ENCODE results near the gene LCP2. TPM values are rescaled to one million over a fixed set of nuclear protein-coding genes. Genes with fewer than 3 reads are reported as not detected.
A peak's percentile ranks its signal among the peaks of the same experiment; 100 is the strongest.

The LCP2 gene
- total and polyA plus RNA-seq, 7 experiments from 2014 or later: 189 to 414 (median 295) TPM

GRCh38 chr5:170315154-170315553 lies 17.6 kb upstream of the LCP2 start:
- Mint-ChIP-seq H3K9me3 (no peaks in the 10 kb centered on the region), H3K4me1 (peaks cover 42 to 91% (median 78%) of the 10 kb centered on the region in 7 donors), H3K36me3 (peaks cover 0 to 4% (median 0%) of the 10 kb centered on the region in 5 donors), H3K27me3 (peaks cover 0 to 3% (median 0%) of the 10 kb centered on the region in 5 donors), H3K27ac (peak overlapping the region in 7 of 9 donors; percentile 15 to 97 (median 59)), H3K4me3 (no peak overlapping the region)
- ATAC-seq: no peak
- Histone ChIP-seq H3K9me3 (ENCODE audit: control insufficient read depth in 2 of 3, low read length in 3 of 3) (no peaks in the 10 kb centered on the region), H3K4me3 (ENCODE audit: low read length) (no peak overlapping the region), H3K4me1 (ENCODE audit: control insufficient read depth in 2 of 2, insufficient read depth in 2 of 2, low read length in 2 of 2) (peaks cover 35 to 54% of the 10 kb centered on the region in 2 donors), H3K36me3 (ENCODE audit: control insufficient read depth in 2 of 3, insufficient read depth in 3 of 3, low read length in 3 of 3) (no peaks in the 10 kb centered on the region), H3K27me3 (ENCODE audit: control insufficient read depth in 2 of 2, insufficient read depth in 2 of 2, low read length in 2 of 2) (no peaks in the 10 kb centered on the region), H3K27ac (ENCODE audit: low read depth, low read length) (no peak overlapping the region)
- POLR2A ChIA-PET: interaction anchor here (3.4 to 39.5 kb wide), 3 partner anchors 10 to 25 kb away, joined by 23 to 1119 read pairs (median 51); partner anchors contain the start of gene LCP2
- CTCF ChIA-PET: interaction anchor here (0.7 to 2.9 kb wide), 4 partner anchors 15 to 40 kb away, joined by 3 to 13 read pairs (median 4); no protein-coding TSS in a partner anchor
- DNase-seq: no peak
- intact Hi-C loops (cut with micrococcal nuclease): no loop called here

- H3K4me1 Mint-ChIP-seq: peaks cover 47 to 91% (median 78%) of the 10 kb centered on the region in 7 donors
- no peak overlapping the region for H3K4me3 Mint-ChIP-seq
- H3K9me3 Mint-ChIP-seq: no peaks in the 10 kb centered on the region
- Histone ChIP-seq H3K4me3 (ENCODE audit: low read length) (no peak overlapping the region), H3K9me3 (ENCODE audit: control insufficient read depth in 2 of 3, low read length in 3 of 3) (no peaks in the 10 kb centered on the region), H3K36me3 (ENCODE audit: control insufficient read depth in 2 of 3, insufficient read depth in 3 of 3, low read length in 3 of 3) (no peaks in the 10 kb centered on the region), H3K27ac (ENCODE audit: low read depth, low read length) (peak overlapping the region; percentile 69), H3K27me3 (ENCODE audit: control insufficient read depth in 2 of 2, insufficient read depth in 2 of 2, low read length in 2 of 2) (no peaks in the 10 kb centered on the region), H3K4me1 (ENCODE audit: control insufficient read depth in 2 of 2, insufficient read depth in 2 of 2, low read length in 2 of 2) (peaks cover 34 to 57% of the 10 kb centered on the region in 2 donors)
- H3K27ac Mint-ChIP-seq: peak overlapping the region in 8 of 9 donors; percentile 6 to 97 (median 85)
- intact Hi-C loops (cut with micrococcal nuclease): no loop called here
- ATAC-seq: no peak
- peaks cover 0 to 3% (median 0%) of the 10 kb centered on the region in 5 donors for H3K36me3 Mint-ChIP-seq
- POLR2A ChIA-PET: interaction anchor here (1.3 to 39.5 kb wide), 6 partner anchors 11 to 69 kb away, joined by 3 to 1119 read pairs (median 22); partner anchors contain the start of gene LCP2
- DNase-seq: no peak
- H3K27me3 Mint-ChIP-seq: peaks cover 0 to 3% (median 0%) of the 10 kb centered on the region in 5 donors
- CTCF ChIA-PET: interaction anchor here (1.3 to 2.9 kb wide), 5 partner anchors 11 to 40 kb away, joined by 3 to 13 read pairs (median 5); partner anchors contain the start of gene LCP2
Measured at GRCh38 chr5:170314541-170315095, 17.0 kb upstream of the LCP2 start.

GRCh38 chr5:170313816-170314215 lies 16.2 kb upstream of the LCP2 start:
- peaks cover 43 to 91% (median 77%) of the 10 kb centered on the region in 7 donors for H3K4me1 Mint-ChIP-seq
- intact Hi-C loops (cut with micrococcal nuclease): loop anchor here (1.0 to 2.0 kb wide), 5 partner anchors 10 to 36 kb away; partner anchors contain the start of gene LCP2 (in 1 of the 2)
- Histone ChIP-seq H3K27me3 (ENCODE audit: control insufficient read depth in 2 of 2, insufficient read depth in 2 of 2, low read length in 2 of 2) (no peaks in the 10 kb centered on the region), H3K27ac (ENCODE audit: low read depth, low read length) (peak overlapping the region; percentile 69), H3K4me3 (ENCODE audit: low read length) (peak overlapping the region; percentile 39), H3K36me3 (ENCODE audit: control insufficient read depth in 2 of 3, insufficient read depth in 3 of 3, low read length in 3 of 3) (no peaks in the 10 kb centered on the region), H3K4me1 (ENCODE audit: control insufficient read depth in 2 of 2, insufficient read depth in 2 of 2, low read length in 2 of 2) (peaks cover 29 to 52% of the 10 kb centered on the region in 2 donors), H3K9me3 (ENCODE audit: control insufficient read depth in 2 of 3, low read length in 3 of 3) (no peaks in the 10 kb centered on the region)
- POLR2A ChIA-PET: interaction anchor here (1.0 to 39.5 kb wide), 9 partner anchors 12 to 68 kb away, joined by 3 to 1119 read pairs (median 5); partner anchors contain the start of gene LCP2
- CTCF ChIA-PET: interaction anchor here (0.7 to 2.9 kb wide), 11 partner anchors 11 to 47 kb away, joined by 4 to 13 read pairs (median 7); partner anchors contain the start of gene LCP2
- no peak for ATAC-seq
- H3K9me3 Mint-ChIP-seq: no peaks in the 10 kb centered on the region
- H3K27ac Mint-ChIP-seq: peak overlapping the region; percentile 58 to 97 (median 95)
- peaks cover 0 to 3% (median 0%) of the 10 kb centered on the region in 5 donors for H3K27me3 Mint-ChIP-seq
- peak overlapping the region in 9 of 10 donors; percentile 50 to 83 (median 72) for H3K4me3 Mint-ChIP-seq
- DNase-seq: no peak
- H3K36me3 Mint-ChIP-seq: peaks cover 0 to 3% (median 0%) of the 10 kb centered on the region in 5 donors

GRCh38 chr5:170313344-170313743 lies 15.8 kb upstream of the LCP2 start:
- peak; percentile 64 for ATAC-seq
- Mint-ChIP-seq H3K27ac (peak overlapping the region; percentile 58 to 97 (median 95)), H3K4me1 (peaks cover 43 to 91% (median 76%) of the 10 kb centered on the region in 7 donors), H3K9me3 (no peaks in the 10 kb centered on the region), H3K27me3 (peaks cover 0 to 3% (median 0%) of the 10 kb centered on the region in 5 donors), H3K4me3 (peak overlapping the region; percentile 50 to 83 (median 72)), H3K36me3 (peaks cover 0 to 3% (median 0%) of the 10 kb centered on the region in 5 donors)
- Histone ChIP-seq H3K4me1 (ENCODE audit: control insufficient read depth in 2 of 2, insufficient read depth in 2 of 2, low read length in 2 of 2) (peaks cover 29 to 50% of the 10 kb centered on the region in 2 donors), H3K4me3 (ENCODE audit: low read length) (peak overlapping the region; percentile 39), H3K27ac (ENCODE audit: low read depth, low read length) (peak overlapping the region; percentile 69), H3K27me3 (ENCODE audit: control insufficient read depth in 2 of 2, insufficient read depth in 2 of 2, low read length in 2 of 2) (no peaks in the 10 kb centered on the region), H3K9me3 (ENCODE audit: control insufficient read depth in 2 of 3, low read length in 3 of 3) (no peaks in the 10 kb centered on the region), H3K36me3 (ENCODE audit: control insufficient read depth in 2 of 3, insufficient read depth in 3 of 3, low read length in 3 of 3) (no peaks in the 10 kb centered on the region)
- POLR2A ChIA-PET: interaction anchor here (1.0 to 39.5 kb wide), 9 partner anchors 12 to 67 kb away, joined by 3 to 1119 read pairs (median 5); partner anchors contain the start of gene LCP2
- peak in 7 of 9 donors; percentile 53 to 77 (median 66) for DNase-seq
- intact Hi-C loops (cut with micrococcal nuclease): loop anchor here (1.0 to 2.0 kb wide), 5 partner anchors 10 to 35 kb away; partner anchors contain the start of gene LCP2 (in 1 of the 2)
- CTCF ChIA-PET: interaction anchor here (0.7 to 2.9 kb wide), 11 partner anchors 10 to 47 kb away, joined by 4 to 13 read pairs (median 7); partner anchors contain the start of gene LCP2

- Mint-ChIP-seq H3K4me1 (peaks cover 38 to 85% (median 70%) of the 10 kb centered on the region in 7 donors), H3K27ac (peak overlapping the region; percentile 58 to 97 (median 95)), H3K36me3 (no peaks in the 10 kb centered on the region), H3K4me3 (peak overlapping the region; percentile 66 to 83 (median 75)), H3K27me3 (no peaks in the 10 kb centered on the region), H3K9me3 (no peaks in the 10 kb centered on the region)
- Histone ChIP-seq H3K9me3 (ENCODE audit: control insufficient read depth in 2 of 3, low read length in 3 of 3) (no peaks in the 10 kb centered on the region), H3K27ac (ENCODE audit: low read depth, low read length) (peak overlapping the region; percentile 69), H3K4me3 (ENCODE audit: low read length) (peak overlapping the region; percentile 39), H3K4me1 (ENCODE audit: control insufficient read depth in 2 of 2, insufficient read depth in 2 of 2, low read length in 2 of 2) (peaks cover 29 to 50% of the 10 kb centered on the region in 2 donors), H3K36me3 (ENCODE audit: control insufficient read depth in 2 of 3, insufficient read depth in 3 of 3, low read length in 3 of 3) (no peaks in the 10 kb centered on the region), H3K27me3 (ENCODE audit: control insufficient read depth in 2 of 2, insufficient read depth in 2 of 2, low read length in 2 of 2) (no peaks in the 10 kb centered on the region)
- ChIA-PET CTCF (interaction anchor here (1.2 to 2.9 kb wide), 5 partner anchors 9 to 46 kb away, joined by 5 to 13 read pairs (median 8); no protein-coding TSS in a partner anchor), POLR2A (interaction anchor here (1.3 to 39.5 kb wide), 5 partner anchors 13 to 44 kb away, joined by 5 to 1119 read pairs (median 23); partner anchors contain the start of gene LCP2)
- DNase-seq (peak in 4 of 9 donors; percentile 27 to 85 (median 48)), ATAC-seq (peak; percentile 87)
- intact Hi-C loops (cut with micrococcal nuclease): loop anchor here (1.0 to 2.0 kb wide), 5 partner anchors 9 to 34 kb away; partner anchors contain the start of gene LCP2 (in 1 of the 2)
Measured at GRCh38 chr5:170312666-170313065, 15.1 kb upstream of the LCP2 start.

- peak overlapping the region; percentile 69 for H3K27ac ChIP-seq (ENCODE audit: low read depth, low read length)
- POLR2A ChIA-PET: interaction anchor here (0.6 to 39.5 kb wide), 4 partner anchors 14 to 22 kb away, joined by 3 to 1119 read pairs (median 22); partner anchors contain the start of gene LCP2
- H3K4me3 ChIP-seq (ENCODE audit: low read length): peak overlapping the region; percentile 39
- peak overlapping the region; percentile 58 to 97 (median 95) for H3K27ac Mint-ChIP-seq
- DNase-seq (no peak), ATAC-seq (no peak)
- no peaks in the 10 kb centered on the region for H3K9me3 ChIP-seq (ENCODE audit: control insufficient read depth in 2 of 3, low read length in 3 of 3)
- no peaks in the 10 kb centered on the region for H3K27me3 ChIP-seq (ENCODE audit: control insufficient read depth in 2 of 2, insufficient read depth in 2 of 2, low read length in 2 of 2)
- no peaks in the 10 kb centered on the region for H3K36me3 Mint-ChIP-seq
- peak overlapping the region; percentile 66 to 83 (median 75) for H3K4me3 Mint-ChIP-seq
- H3K27me3 Mint-ChIP-seq: no peaks in the 10 kb centered on the region
- no peaks in the 10 kb centered on the region for H3K9me3 Mint-ChIP-seq
- H3K36me3 ChIP-seq (ENCODE audit: control insufficient read depth in 2 of 3, insufficient read depth in 3 of 3, low read length in 3 of 3): no peaks in the 10 kb centered on the region
- peaks cover 38 to 82% (median 70%) of the 10 kb centered on the region in 7 donors for H3K4me1 Mint-ChIP-seq
- CTCF ChIA-PET: interaction anchor here (2.1 kb wide), 1 partner anchor 9 kb away, joined by 10 read pairs; no protein-coding TSS in a partner anchor
- H3K4me1 ChIP-seq (ENCODE audit: control insufficient read depth in 2 of 2, insufficient read depth in 2 of 2, low read length in 2 of 2): peaks cover 29 to 50% of the 10 kb centered on the region in 2 donors
- intact Hi-C loops (cut with micrococcal nuclease): loop anchor here in 1 of 2 donors (2.0 kb wide), 1 partner anchor 15 kb away; the partner anchor contains the start of gene LCP2
Measured at GRCh38 chr5:170312301-170312595, 14.7 kb upstream of the LCP2 start.
